Activated CD4-positive, alpha-beta T cell treated with anti-CD3 and anti-CD28 coated beads, Interleukin-2, amount 50 U/mL, for 24 hours (primary cell): ENCODE measurements around the gene MAGOH.
"Not testable (repeated sequence)": the region's sequence is repeated elsewhere in the genome, so short reads cannot be mapped to it uniquely, and the experiment has no call there.

ENCODE experiments used
- DNase-seq, 2 donors: peaks; one replicate each; pipeline ENCODE4 v3.0.0-alpha.2; 2020; ENCODE audit warnings: low read depth in 1 of 2, low spot score in 1 of 2

Gene MAGOH

GRCh38 chr1:53190210-53190611, 48.1 kb downstream of the MAGOH start:
- no peak for DNase-seq

DNA sequence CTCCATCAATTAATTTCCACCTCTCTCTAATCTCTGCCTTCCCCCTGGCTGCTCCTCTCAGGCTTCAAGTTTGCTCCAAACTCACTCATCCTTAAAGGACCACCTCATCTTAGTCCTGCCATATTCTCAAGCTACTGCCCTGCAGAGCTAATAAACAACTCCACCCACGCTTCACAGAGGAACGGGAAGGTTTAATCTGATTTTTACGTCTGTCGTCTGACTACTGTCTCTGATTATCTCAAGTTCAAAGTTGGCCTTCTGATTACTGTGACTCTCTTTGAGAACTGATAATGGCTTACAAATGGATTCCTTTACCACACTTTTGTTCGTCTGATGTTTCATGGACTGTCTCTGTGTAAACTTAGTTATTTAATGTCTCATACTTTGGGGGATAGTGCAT, 49.3 kb downstream of the MAGOH start:
- DNase-seq, result no peak

DNA sequence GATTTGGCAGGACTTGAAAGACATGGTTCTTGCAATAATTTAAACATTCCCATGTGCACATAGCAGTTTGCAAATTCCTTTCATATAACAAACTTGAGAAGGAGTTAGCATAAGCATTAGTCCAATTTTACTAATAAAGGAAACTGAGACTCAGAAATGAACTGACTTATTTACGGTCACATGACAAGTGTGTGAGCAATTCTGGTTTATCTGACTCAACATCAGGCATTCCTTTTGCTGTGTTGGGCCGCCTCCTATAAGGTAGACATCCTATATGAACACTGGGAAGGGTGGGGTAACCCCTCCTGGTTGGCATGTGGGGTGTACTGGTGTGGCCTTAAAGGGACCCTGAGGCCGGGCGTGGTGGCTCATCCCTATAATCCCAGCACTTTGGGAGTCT, 50.2 kb downstream of the MAGOH start:
- no peak for DNase-seq

GRCh38 chr1:53187401-53187800, 50.9 kb downstream of the MAGOH start:
- DNase-seq, result no peak

GRCh38 chr1:53186533-53186932, 51.8 kb downstream of the MAGOH start:
- no peak for DNase-seq

DNA sequence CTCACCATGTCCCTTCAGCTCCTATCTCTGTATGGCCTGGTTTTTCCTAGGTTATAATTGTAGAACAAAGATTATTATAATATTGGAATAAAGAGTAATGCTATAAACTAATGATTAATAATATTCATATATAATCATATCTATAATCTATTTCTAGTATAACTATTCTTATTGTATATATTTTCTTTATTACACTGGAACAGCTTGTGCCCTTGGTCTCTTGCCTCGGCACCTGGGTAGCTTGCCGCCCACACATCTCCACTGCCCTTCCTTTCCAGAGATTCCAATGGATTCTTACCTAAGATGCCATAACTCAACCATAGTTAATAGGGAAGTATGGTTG, 52.4 kb downstream of the MAGOH start:
- not testable (repeated sequence) for DNase-seq

DNA sequence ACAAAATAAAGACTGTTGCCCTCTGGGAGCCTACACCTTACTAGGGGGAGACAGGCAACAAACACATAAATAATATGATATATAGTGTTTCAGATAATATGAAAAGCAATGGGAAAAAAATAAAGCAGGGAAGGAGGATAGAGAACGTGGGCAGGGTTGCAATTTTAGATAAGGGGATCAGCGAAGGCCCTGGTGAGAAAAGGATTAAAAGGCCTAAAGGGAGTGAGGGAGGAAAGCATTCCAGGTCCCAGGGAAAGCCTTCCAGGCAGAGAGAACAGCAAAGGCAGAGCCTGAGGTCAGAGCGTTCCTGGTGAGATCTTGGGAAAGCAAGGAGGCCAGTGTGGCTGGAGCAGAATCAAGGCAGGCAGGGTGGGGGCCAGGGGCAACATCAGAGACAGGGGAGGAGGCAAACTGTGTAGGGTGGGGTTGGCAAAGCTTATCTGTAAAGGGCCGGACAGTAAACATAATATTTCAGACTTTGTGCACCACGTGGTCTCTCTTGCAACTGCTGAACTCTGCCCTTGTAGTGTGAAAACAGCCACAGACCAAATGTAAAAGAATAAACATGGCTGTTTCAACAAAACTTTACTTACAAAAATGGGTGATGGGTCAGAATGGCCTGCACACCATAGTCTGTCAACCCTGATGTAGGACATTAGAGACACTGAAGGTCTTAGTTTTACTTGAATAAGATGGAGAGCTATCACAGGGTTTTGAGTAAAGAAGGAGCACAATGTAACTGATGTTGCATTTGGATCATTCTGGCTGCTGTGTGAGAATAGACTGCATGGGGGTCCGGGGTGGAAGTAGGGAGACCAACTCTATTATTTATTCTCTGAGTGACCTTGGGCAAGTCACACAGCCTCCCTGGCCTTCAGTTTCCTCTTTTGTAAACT, 55.0 kb downstream of the MAGOH start:
- DNase-seq, result no peak

DNA sequence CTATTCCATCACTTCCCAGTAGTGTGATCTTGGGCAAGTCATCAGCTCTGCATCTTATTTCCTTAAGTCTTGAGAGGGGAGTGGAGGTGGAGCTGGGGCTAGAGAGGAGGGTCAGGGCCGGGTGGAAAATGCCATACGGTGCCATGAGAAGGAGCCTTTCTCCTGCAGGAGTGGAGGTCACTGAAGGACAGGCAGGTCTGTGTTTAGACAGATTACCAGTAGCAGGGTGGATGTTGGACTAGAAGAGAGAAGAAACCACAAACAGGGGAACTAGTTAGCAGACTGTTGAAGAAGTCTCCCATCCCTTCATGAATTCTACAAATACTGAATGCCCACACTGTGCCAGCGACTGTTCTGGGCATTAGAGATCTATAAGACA, 55.6 kb downstream of the MAGOH start:
- DNase-seq, result no peak

GRCh38 chr1:53182111-53182593, 56.2 kb downstream of the MAGOH start:
- peak; percentile 60 to 70 for DNase-seq

GRCh38 chr1:53180951-53181350, 57.4 kb downstream of the MAGOH start:
- DNase-seq, result no peak

DNA sequence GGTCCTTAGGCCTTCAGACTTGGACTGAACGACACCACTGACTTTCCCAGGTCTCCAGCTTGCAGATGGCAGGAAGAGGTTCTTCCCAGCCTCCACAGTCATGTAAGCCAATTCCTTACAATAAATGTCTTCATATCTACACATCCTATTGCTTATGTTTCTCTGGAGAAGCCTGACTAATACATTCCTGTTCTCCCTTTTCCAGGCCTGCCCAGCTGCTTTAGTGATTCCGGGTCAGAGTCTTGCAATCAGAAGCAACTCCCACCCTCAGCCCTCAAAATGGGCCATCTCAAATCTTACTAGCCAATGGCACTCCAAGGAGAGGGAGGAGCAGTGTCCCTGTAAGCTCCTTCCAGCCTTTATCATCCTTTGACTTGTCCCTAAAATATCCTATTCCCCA, 58.1 kb downstream of the MAGOH start:
- no peak for DNase-seq
